HFF-Myc (cell line): ENCODE data around the gene MICAL2.

Source experiments
- DNase-seq: peaks from one replicate; pipeline ENCODE4 v3.0.0-alpha.2; 2011; ENCODE audit warnings: low read depth; ENCODE audit errors: extremely low read depth
- H3K4me3 ChIP-seq: replicated peaks from 2 replicates; pipeline ENCODE4 v1.5.1; 2011; ENCODE audit warnings: low read depth, mild to moderate bottlenecking, control low read depth, low read length
- CTCF ChIP-seq: IDR thresholded peaks from 2 replicates; pipeline ENCODE4 v1.5.1; 2012; ENCODE audit warnings: mild to moderate bottlenecking, low read depth, low read length, control low read depth; ENCODE audit errors: missing control alignments

Gene MICAL2

GRCh38 chr11:12216041-12216451 lies 105.7 kb downstream of the MICAL2 start:
- no peak for DNase-seq
- no peak overlapping the region for H3K4me3 ChIP-seq
- TF ChIP-seq CTCF, result no peak

- DNase-seq, result no peak
- H3K4me3 ChIP-seq, result no peak overlapping the region
- no peak for TF ChIP-seq CTCF
Observed at GRCh38 chr11:12216671-12217374, 106.4 kb downstream of the MICAL2 start.

GRCh38 chr11:12217879-12218278 lies 107.5 kb downstream of the MICAL2 start:
- no peak for TF ChIP-seq CTCF
- DNase-seq, result no peak
- H3K4me3 ChIP-seq, result no peak overlapping the region

- no peak overlapping the region for H3K4me3 ChIP-seq
- DNase-seq, result no peak
- no peak for TF ChIP-seq CTCF
Observed at GRCh38 chr11:12218909-12219308, 108.5 kb downstream of the MICAL2 start.

GRCh38 chr11:12219757-12220156 lies 109.4 kb downstream of the MICAL2 start:
- no peak for TF ChIP-seq CTCF
- no peak for DNase-seq

GRCh38 chr11:12220305-12220704 lies 109.9 kb downstream of the MICAL2 start:
- H3K4me3 ChIP-seq, result no peak overlapping the region
- no peak for DNase-seq
- TF ChIP-seq CTCF, result no peak

More at GRCh38 chr11:12219757-12220156, 109.4 kb downstream of the MICAL2 start:
- no peak overlapping the region for H3K4me3 ChIP-seq
